ENCODE measurements around the gene TNFAIP8L1.

DNA sequence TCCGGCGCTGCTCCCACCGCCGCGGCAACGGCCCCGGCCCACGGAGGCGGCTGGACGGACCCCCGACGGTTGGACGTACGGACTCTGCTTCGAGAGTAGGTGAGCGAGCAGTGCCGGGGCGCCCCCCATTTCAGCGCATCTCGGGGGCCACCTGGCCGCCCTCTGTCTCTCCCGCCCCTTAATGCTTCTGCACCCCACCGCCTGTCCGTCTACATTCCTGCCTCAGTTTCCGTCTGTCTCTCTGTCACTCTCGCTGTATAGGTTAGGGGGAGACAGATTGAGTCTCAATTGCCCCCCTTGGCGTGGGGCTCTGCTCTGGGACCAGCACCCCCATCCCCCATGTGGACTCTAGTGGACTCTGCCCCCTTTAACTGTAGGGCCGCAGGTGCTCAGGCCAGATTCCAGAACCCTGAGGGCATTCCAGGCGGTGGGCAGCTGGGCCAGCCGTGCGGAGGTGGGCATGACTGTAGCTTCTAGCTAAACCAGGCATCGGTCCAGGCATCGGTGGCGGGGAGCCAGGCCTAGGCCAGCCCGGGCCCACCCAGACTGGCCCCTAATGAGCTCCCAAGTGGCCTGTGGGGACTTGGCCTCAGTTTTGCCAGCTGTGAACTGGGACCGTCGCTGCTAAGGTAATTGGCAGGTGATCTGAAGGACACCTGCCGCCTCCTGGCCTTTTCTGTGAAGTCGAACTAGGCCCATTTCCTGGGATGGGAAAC, 373 bp downstream of the TNFAIP8L1 start:
- TF ChIP-seq, protein P1, sequence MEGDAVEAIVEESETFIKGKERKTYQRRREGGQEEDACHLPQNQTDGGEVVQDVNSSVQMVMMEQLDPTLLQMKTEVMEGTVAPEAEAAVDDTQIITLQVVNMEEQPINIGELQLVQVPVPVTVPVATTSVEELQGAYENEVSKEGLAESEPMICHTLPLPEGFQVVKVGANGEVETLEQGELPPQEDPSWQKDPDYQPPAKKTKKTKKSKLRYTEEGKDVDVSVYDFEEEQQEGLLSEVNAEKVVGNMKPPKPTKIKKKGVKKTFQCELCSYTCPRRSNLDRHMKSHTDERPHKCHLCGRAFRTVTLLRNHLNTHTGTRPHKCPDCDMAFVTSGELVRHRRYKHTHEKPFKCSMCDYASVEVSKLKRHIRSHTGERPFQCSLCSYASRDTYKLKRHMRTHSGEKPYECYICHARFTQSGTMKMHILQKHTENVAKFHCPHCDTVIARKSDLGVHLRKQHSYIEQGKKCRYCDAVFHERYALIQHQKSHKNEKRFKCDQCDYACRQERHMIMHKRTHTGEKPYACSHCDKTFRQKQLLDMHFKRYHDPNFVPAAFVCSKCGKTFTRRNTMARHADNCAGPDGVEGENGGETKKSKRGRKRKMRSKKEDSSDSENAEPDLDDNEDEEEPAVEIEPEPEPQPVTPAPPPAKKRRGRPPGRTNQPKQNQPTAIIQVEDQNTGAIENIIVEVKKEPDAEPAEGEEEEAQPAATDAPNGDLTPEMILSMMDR (IDR thresholded peaks at IDR 0.05): no peak
- no peak for TF ChIP-seq EZH2 (IDR thresholded peaks at IDR 0.05)

Data from neural progenitor cell (in vitro differentiated cells).